ENCODE data around the gene ANKRD33. TPM values are rescaled to one million over a fixed set of nuclear protein-coding genes. Genes with fewer than 3 reads are reported as not detected.

Gene ANKRD33
- total RNA-seq, 1 experiment from 2014 or later, result not detected

DNA sequence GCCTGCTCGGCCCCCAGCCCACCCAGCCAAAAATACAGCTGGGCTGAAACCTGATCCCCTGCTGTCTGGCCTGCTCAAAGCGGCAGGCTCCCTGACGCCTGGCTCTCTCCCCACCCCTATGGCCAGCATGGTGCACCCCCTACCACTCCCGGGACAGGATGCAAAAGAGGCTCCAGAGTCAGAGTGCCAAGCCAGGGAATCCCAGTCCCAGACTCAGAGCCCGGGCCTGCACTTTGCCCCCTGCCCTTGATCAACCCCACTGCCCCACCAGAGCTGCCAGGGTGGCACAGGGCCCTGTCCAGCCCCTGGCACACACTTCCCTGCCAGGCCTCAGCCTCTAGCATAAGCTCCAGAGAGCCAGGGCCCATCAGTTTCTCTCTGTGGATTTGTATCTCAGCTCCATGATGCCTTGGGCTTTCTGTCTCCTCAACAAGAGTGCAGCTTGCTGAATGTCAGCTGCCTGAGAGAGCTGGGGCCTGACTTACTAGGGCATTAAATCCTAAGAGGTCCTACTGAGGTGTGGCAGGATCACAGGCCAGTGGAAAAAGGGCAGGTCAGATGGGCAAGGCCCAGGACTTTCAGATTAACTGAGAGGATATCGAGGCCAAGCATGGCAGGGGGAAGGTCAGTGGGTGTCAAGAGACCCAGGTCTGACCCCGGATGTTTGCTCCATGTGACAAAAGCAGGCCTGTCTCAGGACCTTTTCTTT, 33.3 kb downstream of the ANKRD33 start:
- intact Hi-C loops (cut with micrococcal nuclease; ENCODE audit: unreplicated experiment), result no loop called here
- H3K27me3 ChIP-seq (replicated peaks; ENCODE audit: insufficient read depth, low read depth, low read length, poor library complexity), result no peaks in the 10 kb centered on the region
- H3K36me3 ChIP-seq (ENCODE audit: insufficient read depth, low read length, poor library complexity, severe bottlenecking), result no peaks in the 10 kb centered on the region
- H3K27ac ChIP-seq (ENCODE audit: low read depth, low read length, poor library complexity, severe bottlenecking), result no peak overlapping the region
- H3K9me3 ChIP-seq (ENCODE audit: low read depth, low read length, poor library complexity, severe bottlenecking), result no peaks in the 10 kb centered on the region
- no peaks in the 10 kb centered on the region for H3K4me1 ChIP-seq (ENCODE audit: insufficient read depth, low read length, poor library complexity, severe bottlenecking)
- BruUV-seq (replicated peaks), result no TSS peak
- no peak for DNase-seq (ENCODE audit: low spot score)
- H3K4me3 ChIP-seq (ENCODE audit: low read depth, low read length, poor library complexity, severe bottlenecking), result no peak overlapping the region
- no peak for TF ChIP-seq EZH2 (IDR thresholded peaks at IDR 0.05; ENCODE audit: borderline replicate concordance, low read depth, low read length, poor library complexity, severe bottlenecking)
- TF ChIP-seq, protein P1, sequence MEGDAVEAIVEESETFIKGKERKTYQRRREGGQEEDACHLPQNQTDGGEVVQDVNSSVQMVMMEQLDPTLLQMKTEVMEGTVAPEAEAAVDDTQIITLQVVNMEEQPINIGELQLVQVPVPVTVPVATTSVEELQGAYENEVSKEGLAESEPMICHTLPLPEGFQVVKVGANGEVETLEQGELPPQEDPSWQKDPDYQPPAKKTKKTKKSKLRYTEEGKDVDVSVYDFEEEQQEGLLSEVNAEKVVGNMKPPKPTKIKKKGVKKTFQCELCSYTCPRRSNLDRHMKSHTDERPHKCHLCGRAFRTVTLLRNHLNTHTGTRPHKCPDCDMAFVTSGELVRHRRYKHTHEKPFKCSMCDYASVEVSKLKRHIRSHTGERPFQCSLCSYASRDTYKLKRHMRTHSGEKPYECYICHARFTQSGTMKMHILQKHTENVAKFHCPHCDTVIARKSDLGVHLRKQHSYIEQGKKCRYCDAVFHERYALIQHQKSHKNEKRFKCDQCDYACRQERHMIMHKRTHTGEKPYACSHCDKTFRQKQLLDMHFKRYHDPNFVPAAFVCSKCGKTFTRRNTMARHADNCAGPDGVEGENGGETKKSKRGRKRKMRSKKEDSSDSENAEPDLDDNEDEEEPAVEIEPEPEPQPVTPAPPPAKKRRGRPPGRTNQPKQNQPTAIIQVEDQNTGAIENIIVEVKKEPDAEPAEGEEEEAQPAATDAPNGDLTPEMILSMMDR (conservative IDR thresholded peaks at IDR 0.05; ENCODE audit: low read depth, low read length), result no peak
- CTCF ChIA-PET, result no interaction called here
- POLR2A ChIA-PET (ENCODE audit: low non-redundant PET), result no interaction called here

DNA sequence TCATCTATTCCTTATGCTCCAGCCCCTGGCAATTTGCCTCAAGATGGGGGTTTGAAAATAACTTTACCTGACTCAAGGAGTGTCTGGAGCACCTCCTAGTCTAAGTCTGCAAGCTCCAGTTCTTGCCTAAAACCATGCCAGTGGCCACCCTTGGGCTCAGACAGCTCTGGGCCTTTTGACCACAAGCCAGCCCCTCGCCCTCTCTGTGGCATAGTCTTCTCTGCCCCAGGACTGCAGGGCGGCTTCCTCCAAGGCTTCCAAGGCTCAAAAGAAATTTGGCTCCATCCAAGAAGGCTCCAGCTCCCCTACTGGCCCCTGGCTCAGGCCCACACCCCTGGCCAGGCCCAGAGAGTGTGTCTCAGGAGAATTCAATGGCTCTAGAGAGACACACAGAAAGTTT, 34.2 kb downstream of the ANKRD33 start:
- no peak overlapping the region for H3K27ac ChIP-seq (ENCODE audit: low read depth, low read length, poor library complexity, severe bottlenecking)

DNA sequence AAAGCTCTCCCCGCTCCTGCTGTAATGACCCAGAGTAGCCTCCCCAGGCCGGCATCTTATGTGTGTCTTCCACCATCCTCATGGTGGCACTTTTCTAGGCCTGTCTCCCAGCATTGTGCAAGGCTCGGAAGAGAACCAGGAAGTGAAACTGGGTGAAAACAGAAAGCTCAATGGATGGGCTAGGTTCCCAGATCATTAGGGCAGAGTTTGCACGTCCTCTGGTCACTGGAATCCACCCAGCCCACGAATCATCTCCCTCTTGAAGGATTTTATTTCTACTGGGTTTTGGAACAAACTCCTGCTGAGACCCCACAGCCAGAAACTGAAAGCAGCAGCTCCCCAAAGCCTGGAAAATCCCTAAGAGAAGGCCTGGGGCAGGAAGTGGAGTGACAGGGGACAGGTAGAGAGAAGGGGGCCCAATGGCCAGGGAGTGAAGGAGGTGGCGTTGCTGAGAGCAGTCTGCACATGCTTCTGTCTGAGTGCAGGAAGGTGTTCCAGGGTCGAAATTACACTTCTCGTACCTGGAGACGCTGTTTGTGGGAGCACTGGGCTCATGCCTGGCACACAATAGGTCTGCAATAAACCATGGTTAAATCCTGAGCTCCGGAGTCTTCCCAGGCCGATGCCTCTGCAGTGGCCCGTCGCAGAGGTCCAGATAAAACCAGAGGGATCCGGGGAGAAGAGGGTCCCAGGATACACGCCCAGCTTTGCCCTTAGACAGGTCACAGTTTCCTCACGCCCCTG, 35.0 kb downstream of the ANKRD33 start:
- Histone ChIP-seq H3K4me1 (ENCODE audit: insufficient read depth, low read length, poor library complexity, severe bottlenecking) (no peaks in the 10 kb centered on the region), H3K9me3 (ENCODE audit: low read depth, low read length, poor library complexity, severe bottlenecking) (no peaks in the 10 kb centered on the region), H3K27me3 (replicated peaks; ENCODE audit: insufficient read depth, low read depth, low read length, poor library complexity) (no peaks in the 10 kb centered on the region), H3K36me3 (ENCODE audit: insufficient read depth, low read length, poor library complexity, severe bottlenecking) (no peaks in the 10 kb centered on the region), H3K4me3 (ENCODE audit: low read depth, low read length, poor library complexity, severe bottlenecking) (no peak overlapping the region), H3K27ac (ENCODE audit: low read depth, low read length, poor library complexity, severe bottlenecking) (no peak overlapping the region)
- intact Hi-C loops (cut with micrococcal nuclease; ENCODE audit: unreplicated experiment), result no loop called here
- DNase-seq (ENCODE audit: low spot score), result no peak
- ChIA-PET POLR2A (ENCODE audit: low non-redundant PET) (no interaction called here), CTCF (interaction anchor here (1.8 kb wide), 1 partner anchor 28 kb away, joined by 4 read pairs; no protein-coding TSS in a partner anchor)
- TF ChIP-seq, protein P1 (conservative IDR thresholded peaks at IDR 0.05; ENCODE audit: low read depth, low read length), result no peak
- TF ChIP-seq EZH2 (IDR thresholded peaks at IDR 0.05; ENCODE audit: borderline replicate concordance, low read depth, low read length, poor library complexity, severe bottlenecking), result no peak
- no TSS peak for BruUV-seq (replicated peaks)

More for the DNA sequence above, 34.2 kb downstream of the ANKRD33 start:
- TF ChIP-seq, protein P1 (conservative IDR thresholded peaks at IDR 0.05; ENCODE audit: low read depth, low read length), result no peak
- no peak for TF ChIP-seq EZH2 (IDR thresholded peaks at IDR 0.05; ENCODE audit: borderline replicate concordance, low read depth, low read length, poor library complexity, severe bottlenecking)
- ChIA-PET POLR2A (ENCODE audit: low non-redundant PET) (no interaction called here), CTCF (interaction anchor here (1.8 kb wide), 1 partner anchor 27 kb away, joined by 4 read pairs; no protein-coding TSS in a partner anchor)
- intact Hi-C loops (cut with micrococcal nuclease; ENCODE audit: unreplicated experiment), result no loop called here
- Histone ChIP-seq H3K9me3 (ENCODE audit: low read depth, low read length, poor library complexity, severe bottlenecking) (no peaks in the 10 kb centered on the region), H3K4me1 (ENCODE audit: insufficient read depth, low read length, poor library complexity, severe bottlenecking) (no peaks in the 10 kb centered on the region), H3K4me3 (ENCODE audit: low read depth, low read length, poor library complexity, severe bottlenecking) (no peak overlapping the region), H3K36me3 (ENCODE audit: insufficient read depth, low read length, poor library complexity, severe bottlenecking) (no peaks in the 10 kb centered on the region), H3K27me3 (replicated peaks; ENCODE audit: insufficient read depth, low read depth, low read length, poor library complexity) (no peaks in the 10 kb centered on the region)
- BruUV-seq (replicated peaks), result no TSS peak
- no peak for DNase-seq (ENCODE audit: low spot score)

Data from A673 (cell line).